ENCODE data around the gene VSIR.
A peak's percentile ranks its signal among the peaks of the same experiment; 100 is the strongest.

VSIR gene

DNA sequence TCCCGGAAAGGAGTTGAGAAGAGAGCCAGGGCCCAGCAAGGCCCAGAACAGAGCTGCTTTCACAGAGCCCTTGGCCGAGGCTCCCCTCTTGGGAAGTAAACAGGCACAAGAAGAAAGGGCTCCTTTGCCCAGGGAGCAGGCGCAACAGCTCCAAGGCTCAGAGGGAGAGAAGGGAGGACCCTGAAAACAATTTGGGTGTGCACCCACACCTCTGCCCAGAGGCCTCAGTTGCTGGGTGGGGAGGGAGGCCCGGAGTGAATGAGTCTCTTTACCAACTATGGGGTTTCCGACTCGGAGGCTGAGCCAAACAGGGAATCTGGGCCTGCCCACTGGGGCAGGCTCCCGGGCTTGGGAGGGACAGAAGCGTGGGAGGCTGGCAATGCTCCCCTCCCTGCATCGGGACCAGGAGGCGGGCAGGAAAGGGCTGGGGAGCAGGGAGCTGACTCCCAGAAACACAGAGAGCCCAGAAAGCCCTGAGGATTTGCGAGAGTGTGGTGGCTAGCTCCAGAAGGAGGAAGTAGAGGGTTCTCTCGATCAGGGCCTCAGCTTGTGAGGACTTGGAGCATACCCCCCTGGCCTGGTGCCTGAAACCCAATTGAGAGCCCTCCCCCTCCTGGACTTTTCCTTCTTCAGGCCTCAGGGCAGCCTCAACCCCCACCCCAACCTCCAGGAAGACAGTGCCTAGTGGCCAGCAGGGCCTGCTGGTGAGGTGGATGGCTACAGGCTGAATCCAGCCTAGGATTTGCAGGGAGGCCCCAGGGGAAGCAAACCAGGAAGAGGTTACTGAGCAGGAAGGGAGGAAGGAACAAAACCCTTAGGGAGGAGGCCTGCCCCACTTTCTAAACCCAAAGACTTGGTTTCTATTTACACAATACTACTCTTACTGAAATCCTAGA is 59.9 kb downstream of the VSIR start:
- no peak for DNase-seq (ENCODE audit: low read depth in 2 of 2)

DNA sequence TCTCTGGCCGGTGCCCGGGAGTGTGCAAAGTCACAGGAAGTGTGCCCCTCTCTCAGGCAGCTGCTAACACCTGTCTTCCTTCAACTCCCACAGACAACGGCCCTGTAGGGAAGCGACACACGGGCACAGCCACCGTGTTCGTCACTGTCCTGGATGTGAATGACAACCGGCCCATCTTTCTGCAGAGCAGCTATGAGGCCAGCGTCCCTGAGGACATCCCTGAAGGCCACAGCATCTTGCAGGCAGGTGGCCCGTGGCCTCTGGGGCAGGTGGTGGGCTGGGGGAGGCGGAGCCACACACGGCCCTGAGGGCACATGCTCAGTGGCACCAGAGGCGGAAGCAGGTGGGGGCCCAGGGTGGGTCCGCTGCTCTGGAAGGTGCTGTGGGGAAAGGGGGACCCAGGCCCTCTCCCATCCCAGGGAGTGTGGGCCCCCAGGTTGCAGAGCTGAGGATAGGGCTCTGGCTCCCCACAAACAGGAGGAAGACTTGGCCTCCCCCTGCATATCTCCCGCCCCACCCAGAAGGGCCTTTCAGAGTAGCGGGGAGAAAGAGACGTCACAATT is 60.7 kb downstream of the VSIR start:
- DNase-seq (ENCODE audit: low read depth in 2 of 2): no peak

DNA sequence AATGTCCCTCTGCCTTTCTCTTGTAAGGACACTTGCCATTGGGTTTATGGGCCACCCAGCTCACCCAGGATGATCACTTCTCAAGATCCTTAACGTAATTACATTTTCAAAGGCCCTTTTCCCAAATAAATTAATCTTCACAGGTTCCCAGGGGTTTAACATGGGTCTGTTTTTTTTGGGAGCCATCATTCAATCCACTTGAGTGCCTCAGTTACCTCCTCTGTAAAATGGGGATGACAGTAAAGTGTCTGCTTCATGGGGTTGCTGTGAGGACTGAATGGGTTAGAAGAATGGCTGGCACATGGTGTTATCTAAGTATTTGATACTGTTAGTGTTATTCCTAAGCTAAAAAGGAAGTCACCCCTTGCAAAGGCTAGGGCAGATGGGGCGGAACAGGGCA is 61.1 kb downstream of the VSIR start:
- DNase-seq (ENCODE audit: low read depth in 2 of 2): no peak

DNA sequence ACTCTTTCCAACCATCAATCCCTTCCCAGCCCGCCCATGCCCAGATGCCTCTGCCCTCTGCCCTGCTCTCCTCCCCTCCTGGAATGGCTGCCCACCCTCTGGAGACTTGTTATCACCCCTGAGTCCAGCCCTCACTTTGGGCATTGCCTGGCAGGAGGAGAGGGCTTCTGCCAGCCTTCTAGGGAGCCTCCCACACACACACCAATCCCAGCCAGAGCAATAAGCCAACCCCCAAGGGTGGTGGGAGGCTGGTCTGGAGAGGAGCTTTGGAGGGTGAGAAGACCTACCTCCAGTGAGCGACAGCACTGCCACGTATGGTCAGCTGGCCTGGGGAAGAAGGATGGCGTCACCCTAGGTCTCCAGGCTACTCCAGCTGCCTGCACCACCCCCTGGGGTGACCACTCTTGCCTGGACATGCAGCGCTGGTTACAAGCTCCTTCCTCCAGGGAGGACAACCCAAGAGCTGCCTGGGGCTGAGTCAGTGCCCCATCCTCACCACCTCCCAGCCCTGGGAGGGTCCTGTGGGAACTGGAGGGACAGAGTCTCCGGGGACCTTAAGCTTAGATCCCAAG is 62.2 kb downstream of the VSIR start:
- no peak for DNase-seq (ENCODE audit: low read depth in 2 of 2)

DNA sequence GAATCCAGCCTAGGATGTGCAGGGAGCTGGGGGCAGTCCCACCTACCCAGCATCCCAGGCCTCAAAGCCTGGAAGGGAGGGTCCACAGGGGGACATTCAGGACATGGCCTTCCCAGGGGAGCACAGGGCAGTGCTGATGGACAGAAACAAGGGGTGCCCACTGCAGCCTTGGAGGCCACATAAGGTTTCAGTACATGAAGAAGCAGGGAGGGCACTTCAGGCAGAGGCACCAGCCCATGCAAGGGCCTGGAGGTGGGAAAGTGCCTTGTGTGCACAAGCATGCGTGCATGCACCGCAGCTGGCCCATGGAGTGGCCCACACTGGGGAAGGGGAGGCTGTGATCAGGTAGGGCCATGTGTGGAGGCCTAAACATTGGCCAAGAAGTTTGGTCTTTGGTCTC is 62.8 kb downstream of the VSIR start:
- no peak for DNase-seq (ENCODE audit: low read depth in 2 of 2)

DNA sequence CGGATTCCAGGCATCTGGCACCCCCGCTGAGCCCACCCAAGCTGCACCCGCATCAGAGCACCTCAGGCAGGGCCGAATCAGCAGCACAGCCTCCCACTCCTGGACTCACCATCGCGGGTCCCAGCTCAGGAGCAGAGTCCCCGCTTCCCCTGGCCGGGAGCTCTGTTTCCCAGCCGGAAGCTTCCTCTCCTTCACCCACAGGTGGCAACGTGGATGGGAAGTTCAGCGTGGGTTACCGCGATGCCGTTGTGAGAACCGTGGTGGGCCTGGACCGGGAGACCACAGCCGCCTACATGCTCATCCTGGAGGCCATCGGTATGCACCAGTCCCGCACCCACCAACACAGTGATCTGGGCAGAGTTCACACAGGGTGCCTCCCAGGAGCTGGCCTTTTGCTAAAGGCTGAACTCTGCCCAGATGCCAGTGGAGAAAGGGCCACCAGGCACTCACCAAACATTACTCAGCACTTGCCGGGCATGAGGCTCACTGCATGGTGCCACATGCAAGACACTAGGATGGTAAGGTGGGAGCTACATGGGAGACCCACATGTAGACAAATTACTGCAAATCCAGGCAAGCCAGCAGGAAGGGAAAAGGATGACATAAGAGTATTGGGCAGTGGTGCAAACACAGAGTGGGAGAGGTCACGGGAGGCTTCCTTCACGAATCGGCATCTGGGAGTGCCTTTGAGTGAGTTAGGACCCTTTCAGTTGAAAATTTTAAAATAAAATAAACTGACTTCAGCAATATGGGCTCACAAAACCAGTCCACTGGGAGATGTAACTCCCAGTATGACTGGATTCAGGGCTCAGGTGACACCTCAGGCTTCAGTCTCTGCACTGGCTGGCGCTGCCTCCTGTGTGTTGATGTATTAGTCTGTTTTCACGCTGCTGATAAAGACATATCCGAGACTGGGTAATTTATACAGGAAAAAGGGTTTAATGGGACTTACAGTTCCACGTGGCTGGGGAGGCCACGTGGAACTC is 64.1 kb downstream of the VSIR start:
- DNase-seq (ENCODE audit: low read depth in 2 of 2): no peak

DNA sequence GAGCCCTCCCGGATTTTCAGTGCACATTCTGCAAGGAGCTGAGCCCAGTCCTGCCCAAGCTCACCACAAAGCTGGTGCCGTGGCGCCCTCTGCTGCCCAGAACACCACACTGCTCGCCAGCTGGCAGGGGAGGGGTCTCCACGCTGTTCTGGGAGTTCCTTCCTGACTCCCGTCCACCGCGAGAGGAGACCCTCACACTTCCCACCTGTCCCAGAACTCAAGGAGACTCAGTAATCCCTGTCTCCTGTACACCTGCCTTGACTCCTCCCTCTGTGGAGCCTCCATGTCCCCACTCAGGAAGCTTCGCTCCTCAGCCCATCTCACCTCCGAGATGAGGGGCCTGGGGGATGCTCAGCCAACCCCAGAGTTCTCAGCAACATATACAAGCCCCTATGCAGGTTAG is 65.0 kb downstream of the VSIR start:
- DNase-seq (ENCODE audit: low read depth in 2 of 2): peak in 1 of 2 donors; percentile 37

DNA sequence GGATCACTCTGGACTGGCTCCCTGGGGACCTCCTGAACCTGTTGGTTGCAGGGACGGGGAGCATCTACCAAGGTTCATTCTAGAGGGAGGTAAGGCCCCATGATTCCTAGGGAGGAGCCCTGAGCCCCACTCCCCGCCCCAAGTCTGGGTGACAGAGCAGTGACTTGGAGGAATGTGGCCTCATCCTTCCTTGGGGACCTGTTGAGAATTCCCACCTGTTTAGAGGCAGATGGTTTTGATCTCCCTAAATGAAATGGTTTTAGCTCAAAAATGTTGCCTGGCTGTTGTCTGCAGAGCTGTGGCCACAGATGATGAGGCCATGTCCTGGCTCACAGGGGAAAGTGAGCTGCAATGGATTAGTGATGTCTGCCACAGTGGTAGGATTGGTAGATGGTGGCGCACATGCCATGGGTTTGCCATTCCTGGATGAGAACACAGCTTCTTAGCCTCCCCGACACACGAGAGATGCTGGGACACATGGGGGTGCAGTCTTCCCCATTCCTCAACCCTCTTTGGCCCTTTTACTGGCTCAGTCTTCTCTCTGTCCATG is 66.0 kb downstream of the VSIR start:
- DNase-seq (ENCODE audit: low read depth in 2 of 2): no peak

DNA sequence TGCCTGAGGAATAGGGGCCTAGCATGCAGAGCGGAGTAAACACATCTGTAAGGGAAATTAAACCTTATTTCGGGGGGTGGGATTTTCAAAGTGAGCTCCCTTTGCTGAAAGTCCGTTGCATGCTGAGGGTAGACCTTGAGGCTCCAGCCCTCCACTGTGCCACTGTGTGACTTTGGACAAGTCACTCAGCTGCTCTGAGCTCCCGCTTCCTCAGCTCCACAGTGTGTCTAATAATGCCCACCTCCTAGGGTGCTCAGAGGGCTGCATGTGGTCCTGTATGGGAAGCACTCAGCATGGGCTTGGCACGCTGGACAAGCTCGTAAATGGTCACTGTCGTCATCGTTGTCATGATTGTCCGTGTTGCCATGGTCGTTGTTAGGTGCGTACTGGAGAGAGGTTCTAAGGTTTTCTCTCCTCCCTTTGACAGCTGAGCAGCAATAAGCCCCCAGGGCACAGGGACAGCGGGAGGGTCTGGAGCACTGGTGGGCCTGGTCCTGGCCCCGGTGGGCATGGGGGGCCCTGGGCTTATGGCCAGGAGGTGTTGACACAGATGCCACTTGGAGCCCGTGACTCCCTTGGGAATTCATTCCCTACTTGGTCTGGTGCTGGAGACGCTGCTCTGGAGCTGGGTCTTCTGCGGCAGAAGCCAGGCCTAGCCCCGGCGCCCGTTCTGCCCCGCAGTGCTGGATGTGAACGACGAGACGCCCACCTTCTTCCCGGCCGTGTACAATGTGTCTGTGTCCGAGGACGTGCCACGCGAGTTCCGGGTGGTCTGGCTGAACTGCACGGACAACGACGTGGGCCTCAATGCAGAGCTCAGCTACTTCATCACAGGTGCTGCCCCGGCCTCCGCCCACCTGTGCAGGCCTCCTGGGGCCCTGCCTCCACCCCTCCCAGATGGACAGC is 66.9 kb downstream of the VSIR start:
- no peak for DNase-seq (ENCODE audit: low read depth in 2 of 2)

DNA sequence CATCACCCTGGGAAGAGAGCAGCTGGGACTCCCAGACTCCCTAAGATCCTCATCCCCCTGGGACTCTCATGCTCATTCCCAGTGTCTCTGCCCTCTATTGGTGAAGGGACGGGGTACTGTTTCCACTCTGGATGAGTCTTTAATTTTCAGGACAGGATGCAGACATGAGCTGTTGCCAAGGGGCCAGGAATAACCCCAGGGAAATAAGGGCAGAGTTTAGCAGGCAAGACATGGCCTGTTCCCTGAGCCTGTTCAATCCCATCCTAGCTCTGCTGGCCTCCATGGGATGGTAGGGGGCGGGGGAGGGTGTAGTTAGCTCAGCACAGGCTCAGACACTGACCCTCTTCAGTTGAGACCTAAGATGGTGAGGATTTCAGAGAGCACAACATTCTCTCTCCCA is 67.7 kb downstream of the VSIR start:
- no peak for DNase-seq (ENCODE audit: low read depth in 2 of 2)

DNA sequence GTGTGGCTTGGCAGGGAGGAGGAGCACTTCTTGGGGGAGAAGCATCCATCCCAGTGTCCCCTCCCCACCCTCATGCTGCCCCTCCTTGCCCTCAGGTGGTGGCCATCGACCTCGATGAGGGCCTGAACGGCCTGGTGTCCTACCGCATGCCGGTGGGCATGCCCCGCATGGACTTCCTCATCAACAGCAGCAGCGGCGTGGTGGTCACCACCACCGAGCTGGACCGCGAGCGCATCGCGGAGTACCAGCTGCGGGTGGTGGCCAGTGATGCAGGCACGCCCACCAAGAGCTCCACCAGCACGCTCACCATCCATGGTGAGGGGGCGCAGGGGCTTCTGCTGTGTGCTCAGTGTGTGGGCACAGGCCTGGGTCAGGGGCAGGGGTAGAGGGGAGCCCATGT is 68.5 kb downstream of the VSIR start:
- DNase-seq (ENCODE audit: low read depth in 2 of 2): no peak

DNA sequence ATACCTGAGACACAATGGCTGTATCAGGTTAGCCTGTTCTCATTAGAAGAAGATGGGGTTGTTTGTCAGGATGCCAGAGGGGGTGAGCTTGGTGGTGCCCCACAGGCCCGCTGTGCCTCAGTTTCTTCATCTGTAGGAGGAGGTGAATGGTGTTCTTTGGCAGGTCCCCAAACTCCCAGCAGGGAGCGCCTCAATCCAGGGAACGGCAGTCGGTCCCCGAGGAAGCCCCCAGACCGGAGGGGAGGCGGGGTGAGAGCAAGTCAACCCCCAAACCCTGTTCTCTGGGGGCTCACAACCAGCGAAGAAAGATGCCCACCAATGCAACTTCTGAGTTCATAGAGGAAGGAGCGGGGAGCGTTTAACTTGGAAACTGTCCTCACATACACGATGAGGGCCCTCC is 69.7 kb downstream of the VSIR start:
- DNase-seq (ENCODE audit: low read depth in 2 of 2): no peak

DNA sequence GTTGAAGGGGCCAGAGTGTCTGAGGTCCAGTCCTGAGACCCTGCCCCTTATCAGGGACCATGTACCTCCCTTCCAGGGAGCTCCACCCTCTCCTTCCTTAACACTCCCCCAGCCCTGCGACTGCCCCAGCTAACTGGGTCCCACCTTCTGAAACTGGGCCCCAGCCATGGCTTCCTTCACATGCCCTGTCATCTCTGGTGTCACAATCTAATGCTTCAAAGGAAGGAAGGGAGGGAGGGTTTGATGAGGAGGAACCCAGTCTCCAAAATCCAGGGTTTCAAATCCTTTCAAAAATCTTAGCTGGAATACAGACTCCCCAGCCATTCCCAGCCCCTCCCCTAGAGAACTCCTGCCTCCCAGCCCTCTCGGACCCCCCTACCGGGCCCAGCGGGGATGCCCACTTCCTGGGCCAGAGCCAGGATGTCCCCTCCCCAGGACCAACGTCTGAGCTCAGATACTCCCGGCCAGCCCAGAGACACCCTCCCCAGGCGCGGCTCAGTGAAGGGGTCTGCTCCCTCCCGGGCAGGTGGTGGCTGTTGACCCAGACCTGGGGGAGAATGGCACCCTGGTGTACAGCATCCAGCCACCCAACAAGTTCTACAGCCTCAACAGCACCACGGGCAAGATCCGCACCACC is 71.7 kb downstream of the VSIR start:
- DNase-seq (ENCODE audit: low read depth in 2 of 2): no peak

DNA sequence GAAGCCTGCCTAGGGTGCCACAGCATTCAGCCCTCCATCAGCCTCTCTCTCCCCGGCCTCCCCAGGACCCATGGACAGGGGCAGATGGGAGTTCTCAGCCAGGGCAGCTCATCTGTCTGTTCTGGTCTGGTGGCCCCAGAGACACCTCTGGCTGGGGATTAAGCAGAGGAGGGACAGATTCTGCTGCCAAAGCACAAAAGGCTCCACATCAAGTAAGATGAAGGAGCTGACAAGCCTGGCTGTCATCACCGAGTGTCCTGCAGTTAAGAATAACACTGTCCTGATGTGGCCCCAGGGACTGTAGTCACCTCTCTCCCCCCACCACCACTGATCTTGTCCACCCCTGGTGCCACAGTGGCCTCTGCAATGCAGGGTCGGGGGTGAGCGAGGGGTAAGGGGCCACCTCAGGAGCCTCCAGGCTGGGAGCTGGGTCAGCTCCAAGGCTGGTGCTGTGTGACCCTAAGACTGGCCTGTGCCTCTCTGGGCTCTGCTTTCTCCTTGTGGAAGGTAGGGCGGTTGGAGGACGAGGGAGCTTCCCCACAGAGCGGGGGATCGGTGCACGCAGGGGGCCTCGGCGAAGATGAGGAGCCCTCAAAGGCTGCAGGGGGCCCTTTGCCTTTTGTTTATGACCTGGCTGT is 72.5 kb downstream of the VSIR start:
- no peak for DNase-seq (ENCODE audit: low read depth in 2 of 2)

DNA sequence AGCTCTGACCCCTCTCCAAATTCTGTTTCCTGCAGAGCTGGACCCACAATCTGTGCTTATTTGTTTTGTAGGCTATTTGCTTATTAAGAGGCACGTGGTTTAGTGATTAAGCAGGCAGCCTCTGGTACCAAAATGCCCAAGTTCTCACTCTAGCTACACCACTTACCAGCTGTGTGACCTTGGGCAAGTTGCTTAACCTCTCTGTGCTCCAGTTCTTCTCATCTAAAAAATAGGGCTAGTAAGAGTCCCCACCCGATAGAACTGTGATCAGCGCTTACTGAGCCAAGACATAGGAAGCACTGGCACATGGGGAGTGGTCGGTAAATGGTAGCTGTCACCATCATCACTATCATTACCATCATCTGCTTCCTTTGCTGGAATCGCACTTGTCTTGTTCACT is 74.6 kb downstream of the VSIR start:
- no peak for DNase-seq (ENCODE audit: low read depth in 2 of 2)

DNA sequence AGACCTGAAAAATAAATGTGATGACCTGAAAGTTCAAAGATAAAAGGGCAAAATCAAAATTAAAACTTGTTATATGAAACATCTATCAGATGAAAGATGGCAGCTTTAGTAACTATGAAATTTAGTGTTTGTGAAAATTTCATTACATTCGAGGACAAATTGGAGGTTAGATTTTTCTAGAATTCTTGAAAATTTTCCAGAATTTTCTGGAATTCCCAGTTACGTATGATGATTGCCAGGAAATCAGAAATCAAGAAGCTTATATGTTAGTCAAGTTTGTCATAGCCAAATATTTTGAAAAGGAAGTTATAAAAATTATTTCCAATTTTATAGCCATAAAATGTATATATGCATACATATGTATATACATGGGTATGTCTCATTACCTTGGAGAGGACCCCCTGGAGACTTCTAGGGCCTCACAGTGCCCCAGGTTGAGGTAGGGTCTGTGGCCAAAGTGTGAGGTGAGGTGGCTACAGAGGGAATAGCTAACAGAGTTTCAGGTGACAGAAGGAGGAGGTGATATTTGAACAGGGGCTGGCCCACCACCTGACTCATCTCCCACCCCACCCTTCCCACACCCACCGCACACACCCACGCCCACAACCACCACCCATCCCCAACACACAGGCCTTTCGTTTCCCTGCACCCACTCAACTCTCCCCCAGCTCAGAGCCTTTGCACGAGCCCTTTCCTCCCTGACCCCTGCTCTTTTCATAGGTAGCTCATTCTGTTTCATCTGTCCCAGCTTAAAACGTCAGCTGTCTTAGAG is 75.2 kb downstream of the VSIR start:
- peak; percentile 62 to 63 for DNase-seq (ENCODE audit: low read depth in 2 of 2)

All from stimulated activated CD8-positive, alpha-beta memory T cell treated with anti-CD3 and anti-CD28 coated beads, Interleukin-15, amount 100 ng/mL, for 4 hours (primary cell).